Mucosa of stomach (tissue), 1 donor: Measurements from ENCODE around the gene LSM14A.

ENCODE experiments used
- H3K27me3 ChIP-seq: one replicate; pipeline ENCODE4 v1.7.0; 2013; ENCODE audit warnings: mild to moderate bottlenecking, low read length; ENCODE audit not compliant: control insufficient read depth, insufficient read depth
- H3K36me3 ChIP-seq: one replicate; pipeline ENCODE4 v1.7.0; 2013; ENCODE audit warnings: low read length; ENCODE audit not compliant: control insufficient read depth, insufficient read depth
- H3K4me1 ChIP-seq: one replicate; pipeline ENCODE4 v1.7.0; 2013; ENCODE audit warnings: mild to moderate bottlenecking, low read length; ENCODE audit not compliant: control insufficient read depth, insufficient read depth
- H3K4me3 ChIP-seq: one replicate; pipeline ENCODE4 v1.7.0; 2013; ENCODE audit warnings: low read length
- H3K9ac ChIP-seq: one replicate; pipeline ENCODE4 v1.7.0; 2013; ENCODE audit warnings: mild to moderate bottlenecking, low read length, moderate library complexity
- H3K9me3 ChIP-seq: one replicate; pipeline ENCODE4 v1.7.0; 2013; ENCODE audit warnings: mild to moderate bottlenecking, low read length, moderate library complexity; ENCODE audit not compliant: control insufficient read depth
- donor health status: Pancreatic carcinoma.

Gene LSM14A

GRCh38 chr19:34274284-34274826 is 102.1 kb downstream of the LSM14A start:
- H3K4me3 ChIP-seq = no peak overlapping the region
- no peaks in the 10 kb centered on the region for H3K9me3 ChIP-seq
- no peak overlapping the region for H3K9ac ChIP-seq
- H3K4me1 ChIP-seq = peaks cover 14% of the 10 kb centered on the region
- no peaks in the 10 kb centered on the region for H3K36me3 ChIP-seq
- H3K27me3 ChIP-seq = no peaks in the 10 kb centered on the region

DNA sequence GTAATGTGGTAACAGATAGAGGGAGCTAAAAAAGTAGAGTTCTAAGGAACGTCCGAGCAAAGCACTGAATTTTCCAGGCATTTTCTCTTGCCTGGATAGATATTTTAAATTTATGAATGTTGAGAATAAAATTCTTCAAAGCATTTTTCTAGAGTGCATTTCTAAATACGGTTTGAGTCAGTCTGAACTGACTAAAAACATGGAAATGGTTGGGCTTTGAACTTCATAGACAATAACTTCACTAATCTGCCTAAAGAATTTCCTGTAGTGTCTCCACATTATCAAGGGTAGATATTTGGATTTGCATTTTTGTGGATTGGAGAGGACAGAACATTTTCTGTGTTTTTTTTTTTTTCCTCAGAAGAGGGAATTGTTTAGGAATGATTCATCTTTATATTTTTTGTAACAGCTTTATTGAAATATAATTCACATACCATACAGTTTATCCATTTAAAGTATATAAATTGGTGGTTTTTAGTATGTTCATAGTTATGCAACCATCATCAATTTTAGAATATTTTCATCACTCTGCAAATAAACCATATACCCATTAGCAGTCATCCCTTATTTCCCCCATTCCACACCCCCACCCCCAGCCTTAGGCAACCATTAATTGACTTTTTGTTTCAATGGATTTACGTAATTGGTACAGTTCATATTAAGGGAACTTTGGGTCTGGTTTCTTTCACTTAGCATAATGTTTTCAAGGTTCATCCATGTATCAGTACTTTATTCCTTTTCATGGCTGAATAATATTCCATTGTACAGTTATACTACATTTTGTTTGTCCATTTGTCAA is 102.7 kb downstream of the LSM14A start:
- no peaks in the 10 kb centered on the region for H3K36me3 ChIP-seq
- H3K4me3 ChIP-seq = no peak overlapping the region
- peaks cover 8% of the 10 kb centered on the region for H3K4me1 ChIP-seq

GRCh38 chr19:34275705-34276104 is 103.4 kb downstream of the LSM14A start:
- Histone ChIP-seq H3K9ac (no peak overlapping the region), H3K4me3 (no peak overlapping the region), H3K27me3 (no peaks in the 10 kb centered on the region), H3K36me3 (no peaks in the 10 kb centered on the region), H3K4me1 (peaks cover 2% of the 10 kb centered on the region), H3K9me3 (no peaks in the 10 kb centered on the region)

More for the DNA sequence above, 102.7 kb downstream of the LSM14A start:
- no peaks in the 10 kb centered on the region for H3K9me3 ChIP-seq
- no peak overlapping the region for H3K9ac ChIP-seq
- H3K27me3 ChIP-seq = no peaks in the 10 kb centered on the region

- Histone ChIP-seq H3K4me3 (no peak overlapping the region), H3K4me1 (no peaks in the 10 kb centered on the region), H3K9me3 (no peaks in the 10 kb centered on the region), H3K36me3 (no peaks in the 10 kb centered on the region), H3K27me3 (no peaks in the 10 kb centered on the region), H3K9ac (no peak overlapping the region)
Observed at GRCh38 chr19:34276614-34277013, 104.3 kb downstream of the LSM14A start.

DNA sequence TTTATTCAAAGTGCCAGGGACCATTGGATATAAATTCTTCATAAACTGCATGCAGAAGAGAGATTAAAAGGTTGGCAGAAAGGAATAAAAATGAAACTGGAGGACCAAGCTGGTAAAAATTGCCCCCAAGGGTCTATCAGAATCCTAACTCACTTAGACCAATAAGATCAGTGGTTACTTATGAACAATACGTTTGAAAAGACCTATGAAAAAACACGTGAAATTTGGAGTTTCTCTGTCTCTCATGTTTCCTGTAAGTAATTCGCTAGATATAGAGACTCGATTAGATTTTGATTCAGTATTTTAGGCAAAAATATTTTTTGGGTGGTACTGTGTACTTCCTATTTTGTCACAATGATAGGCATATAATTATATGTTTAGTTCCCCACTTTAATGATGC is 104.9 kb downstream of the LSM14A start:
- no peak overlapping the region for H3K9ac ChIP-seq
- H3K4me3 ChIP-seq = no peak overlapping the region
- no peaks in the 10 kb centered on the region for H3K27me3 ChIP-seq
- no peaks in the 10 kb centered on the region for H3K4me1 ChIP-seq
- H3K36me3 ChIP-seq = no peaks in the 10 kb centered on the region
- no peaks in the 10 kb centered on the region for H3K9me3 ChIP-seq

- Histone ChIP-seq H3K36me3 (no peaks in the 10 kb centered on the region), H3K4me1 (no peaks in the 10 kb centered on the region), H3K9ac (no peak overlapping the region), H3K9me3 (no peaks in the 10 kb centered on the region), H3K4me3 (no peak overlapping the region), H3K27me3 (no peaks in the 10 kb centered on the region)
Observed at GRCh38 chr19:34278783-34279182, 106.5 kb downstream of the LSM14A start.
